HG02642 (cell line): ENCODE results near the gene GATA3.
"Not testable (repeated sequence)": the region's sequence is repeated elsewhere in the genome, so short reads cannot be mapped to it uniquely, and the experiment has no call there.

ENCODE experiments used
- ATAC-seq: cut with Tn5 transposase; IDR thresholded peaks from one replicate; pipeline ENCODE4 v1.9.1; 2021; ENCODE audit warnings: mild to moderate bottlenecking; ENCODE audit not compliant: unreplicated experiment, poor library complexity

Gene GATA3

GRCh38 chr10:8054494-8055407, at the start of gene GATA3:
GATA3 (plus strand) TSS chr10:8054688; CDS start chr10:8055656, 968 bp downstream.
- ATAC-seq = peak; percentile 45

GRCh38 chr10:8006274-8006999, 48.1 kb upstream of the GATA3 start:
- ATAC-seq = peak; percentile 58

- no peak for ATAC-seq
Measured at GRCh38 chr10:8009031-8009430, 45.5 kb upstream of the GATA3 start.

- no peak for ATAC-seq
Measured at GRCh38 chr10:8013006-8013405, 41.5 kb upstream of the GATA3 start.

- no peak for ATAC-seq
Measured at GRCh38 chr10:8013619-8014018, 40.9 kb upstream of the GATA3 start.

GRCh38 chr10:8014649-8015048, 39.8 kb upstream of the GATA3 start:
- no peak for ATAC-seq

GRCh38 chr10:8017277-8017676, 37.2 kb upstream of the GATA3 start:
- ATAC-seq = no peak

GRCh38 chr10:8023321-8023720, 31.2 kb upstream of the GATA3 start:
- ATAC-seq = no peak

- no peak for ATAC-seq
Measured at GRCh38 chr10:8023851-8024250, 30.6 kb upstream of the GATA3 start.

GRCh38 chr10:8026349-8027259, 27.9 kb upstream of the GATA3 start:
- ATAC-seq = no peak

- ATAC-seq = not testable (repeated sequence)
Measured at GRCh38 chr10:8031211-8031610, 23.3 kb upstream of the GATA3 start.

- ATAC-seq = no peak
Measured at GRCh38 chr10:8032558-8032957, 21.9 kb upstream of the GATA3 start.

GRCh38 chr10:8033812-8034465, 20.5 kb upstream of the GATA3 start:
- no peak for ATAC-seq

GRCh38 chr10:8034466-8035005, 20.0 kb upstream of the GATA3 start:
- no peak for ATAC-seq

- ATAC-seq = no peak
Measured at GRCh38 chr10:8035006-8035640, 19.4 kb upstream of the GATA3 start.

- no peak for ATAC-seq
Measured at GRCh38 chr10:8035641-8036470, 18.6 kb upstream of the GATA3 start.

- ATAC-seq = no peak
Measured at GRCh38 chr10:8036506-8037198, 17.8 kb upstream of the GATA3 start.
